HT1080 (cell line): Measurements from ENCODE around the gene SLC47A2. TPM values are rescaled to one million over a fixed set of nuclear protein-coding genes. Genes with fewer than 3 reads are reported as not detected.
"Not testable (repeated sequence)": the region's sequence is repeated elsewhere in the genome, so short reads cannot be mapped to it uniquely, and the experiment has no call there.

ENCODE experiments used
- DNase-seq: peaks from one replicate; pipeline ENCODE4 v3.0.0-alpha.2; 2015; ENCODE audit warnings: low read depth
- polyA plus RNA-seq, 2 experiments: library from polyadenylated mRNA; depleted of rRNA; stranded (reverse); fragments of >200 nt; gene quantifications; 2 replicates each; pipeline ENCODE4 v1.2.3, GENCODE V29; 2015
- total RNA-seq: library from RNA; depleted of rRNA; stranded (reverse); fragments of >200 nt; shearing (Covaris generic); gene quantifications from 2 replicates; pipeline ENCODE4 v1.2.3, GENCODE V29; 2014; rRNA removed

SLC47A2 gene, protein sequence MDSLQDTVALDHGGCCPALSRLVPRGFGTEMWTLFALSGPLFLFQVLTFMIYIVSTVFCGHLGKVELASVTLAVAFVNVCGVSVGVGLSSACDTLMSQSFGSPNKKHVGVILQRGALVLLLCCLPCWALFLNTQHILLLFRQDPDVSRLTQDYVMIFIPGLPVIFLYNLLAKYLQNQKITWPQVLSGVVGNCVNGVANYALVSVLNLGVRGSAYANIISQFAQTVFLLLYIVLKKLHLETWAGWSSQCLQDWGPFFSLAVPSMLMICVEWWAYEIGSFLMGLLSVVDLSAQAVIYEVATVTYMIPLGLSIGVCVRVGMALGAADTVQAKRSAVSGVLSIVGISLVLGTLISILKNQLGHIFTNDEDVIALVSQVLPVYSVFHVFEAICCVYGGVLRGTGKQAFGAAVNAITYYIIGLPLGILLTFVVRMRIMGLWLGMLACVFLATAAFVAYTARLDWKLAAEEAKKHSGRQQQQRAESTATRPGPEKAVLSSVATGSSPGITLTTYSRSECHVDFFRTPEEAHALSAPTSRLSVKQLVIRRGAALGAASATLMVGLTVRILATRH
- not detected in 2 replicates for total RNA-seq
- polyA plus RNA-seq (2015; cell fraction: cytosol; rRNA removed), result not detected in 2 replicates
- polyA plus RNA-seq (2015; cell fraction: nucleus; rRNA removed), result not detected in 2 replicates

DNA sequence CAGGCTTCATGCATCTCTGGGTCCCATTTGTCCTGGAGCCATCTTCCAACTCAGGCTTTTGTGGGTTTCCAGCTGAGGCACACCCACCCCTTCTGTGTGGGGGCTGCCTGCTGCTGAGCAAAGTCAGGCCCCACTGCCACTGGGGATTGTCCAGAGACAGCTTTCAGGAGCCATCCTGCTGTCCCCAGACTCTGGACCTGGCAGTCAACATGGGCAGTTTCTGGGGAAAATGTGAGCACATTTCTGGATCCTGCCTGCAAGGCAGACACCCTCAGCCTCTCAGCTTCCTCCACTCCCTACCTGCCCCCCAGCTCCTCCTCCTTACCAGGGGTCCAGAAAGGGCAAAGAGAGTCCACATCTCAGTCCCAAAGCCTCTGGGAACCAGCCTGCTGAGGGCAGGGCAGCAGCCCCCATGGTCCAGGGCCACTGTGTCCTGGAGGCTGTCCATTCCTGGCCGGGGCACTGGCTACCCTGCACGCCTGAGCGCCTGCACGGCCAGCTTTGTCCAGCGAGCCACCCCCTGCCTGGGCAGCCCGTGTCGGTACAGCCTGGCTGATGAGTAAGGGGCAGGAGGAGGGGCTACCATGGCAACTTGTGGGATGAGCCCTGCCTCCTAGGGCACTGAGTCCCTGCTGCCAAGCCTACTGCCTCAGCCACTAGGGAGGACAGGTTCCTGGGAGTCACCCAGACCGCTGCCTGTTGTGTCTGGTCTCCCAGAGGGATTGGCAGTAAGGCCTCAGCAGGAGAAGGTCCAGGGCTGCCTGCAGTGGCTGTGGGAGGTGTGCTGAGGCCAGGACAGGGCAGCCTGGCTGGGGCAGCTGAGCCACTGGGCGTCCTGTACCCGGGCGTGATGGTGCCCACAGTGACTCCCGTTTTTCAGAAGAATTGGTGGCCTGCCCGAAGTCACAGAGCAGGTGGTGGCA is at the start of gene SLC47A2:
TSS of gene SLC47A2 (minus strand) at position 477 of the 923 bp plus-strand sequence. CDS start at position 448, 29 bp downstream.
- DNase-seq, result no peak

DNA sequence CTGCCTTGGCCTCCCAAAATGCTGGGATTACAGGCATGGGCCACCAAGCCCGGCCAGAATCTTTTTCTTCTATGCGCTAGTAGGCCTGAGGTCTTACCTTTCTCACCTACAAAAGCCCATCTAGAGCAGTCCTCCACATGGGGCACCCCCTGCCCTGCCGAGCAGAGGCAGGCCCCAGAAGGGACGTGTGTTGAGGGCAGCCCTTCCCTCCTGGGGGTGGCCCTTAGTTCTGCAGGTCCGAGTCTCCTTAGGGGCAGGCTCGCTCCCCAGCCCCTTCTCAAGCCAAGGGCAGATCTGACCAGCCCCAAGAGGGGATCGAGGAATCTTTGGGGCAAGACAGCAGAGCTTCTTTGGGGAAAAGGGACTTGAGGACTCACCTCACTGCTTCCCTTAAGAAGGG is 49.6 kb upstream of the SLC47A2 start:
- no peak for DNase-seq

DNA sequence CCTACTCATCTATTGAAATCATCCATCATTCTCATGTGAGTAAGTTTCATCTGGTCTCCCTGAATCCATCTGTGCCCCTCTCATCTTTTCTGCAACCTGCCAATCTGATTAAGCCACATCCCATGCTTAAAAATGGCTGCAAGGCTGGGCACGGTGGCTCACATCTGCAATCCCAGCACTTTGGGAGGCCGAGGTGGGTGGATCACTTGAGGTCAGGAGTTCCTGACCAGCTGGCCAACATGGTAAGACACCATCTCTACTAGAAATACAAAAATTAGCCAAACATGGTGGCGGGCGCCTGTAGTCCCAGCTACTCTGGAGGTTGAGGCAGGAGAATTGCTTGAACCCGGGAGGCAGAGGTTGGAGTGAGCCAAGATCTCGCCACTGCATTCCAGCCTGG is 47.6 kb upstream of the SLC47A2 start:
- not testable (repeated sequence) for DNase-seq

DNA sequence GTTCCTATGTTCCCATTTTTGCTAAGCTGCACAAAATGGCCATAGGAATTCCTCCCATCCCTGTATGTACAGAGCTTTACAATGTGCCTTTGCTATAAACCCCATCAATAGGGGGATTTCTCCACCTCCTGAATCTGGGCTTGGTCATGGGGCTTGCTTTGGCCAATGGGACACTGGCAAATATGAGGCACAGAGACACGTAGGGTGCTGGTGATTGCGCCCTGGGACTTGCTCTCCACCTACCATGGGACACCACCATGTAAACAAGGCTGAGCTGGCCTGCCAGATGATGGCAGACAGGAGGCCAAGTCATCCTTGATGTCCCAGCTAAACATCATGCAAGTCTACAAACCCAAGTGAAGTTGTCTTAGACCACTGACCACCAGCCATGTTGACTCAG is 47.0 kb upstream of the SLC47A2 start:
- DNase-seq, result no peak

DNA sequence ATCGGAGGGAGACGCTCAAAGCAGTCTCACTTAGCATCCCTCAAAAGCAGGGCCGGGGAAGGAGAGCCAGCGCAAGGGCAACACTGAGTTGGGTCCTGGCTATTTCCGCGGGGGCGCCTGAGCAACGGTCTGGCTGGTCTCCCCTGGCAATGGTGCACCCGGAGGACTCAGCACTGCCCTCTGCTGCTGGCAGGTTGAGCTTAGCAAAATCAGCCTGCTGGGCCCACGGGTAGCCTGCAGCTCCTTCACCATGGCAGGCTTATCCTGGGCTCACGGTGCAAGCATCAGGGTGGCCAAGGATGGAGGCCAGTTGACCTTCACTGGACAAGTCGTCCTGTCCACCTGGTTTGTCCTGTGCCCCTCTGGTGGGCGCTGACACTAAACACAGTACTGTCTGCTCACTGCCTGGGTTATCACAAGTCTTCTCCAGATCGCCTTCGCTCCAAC is 46.2 kb upstream of the SLC47A2 start:
- peak; percentile 55 for DNase-seq

DNA sequence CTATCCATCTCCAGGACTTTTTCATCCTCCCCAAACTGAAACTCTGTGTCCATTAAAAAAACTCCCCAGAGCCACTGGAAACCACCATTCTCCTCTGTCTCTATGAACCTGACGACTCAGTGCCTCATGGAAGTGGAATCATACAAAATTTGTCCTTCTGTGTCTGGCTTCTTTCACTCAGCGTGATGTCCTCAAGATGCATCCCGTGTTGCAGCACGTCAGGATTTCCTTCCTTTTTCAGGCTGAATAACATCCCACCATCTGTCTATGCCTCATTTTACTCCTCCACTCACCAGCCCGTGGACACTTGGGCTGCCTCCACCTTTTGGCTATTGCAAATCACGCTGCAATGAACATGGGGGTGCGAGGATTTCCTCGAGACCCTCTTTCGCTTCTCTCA is 44.4 kb upstream of the SLC47A2 start:
- DNase-seq, result no peak

DNA sequence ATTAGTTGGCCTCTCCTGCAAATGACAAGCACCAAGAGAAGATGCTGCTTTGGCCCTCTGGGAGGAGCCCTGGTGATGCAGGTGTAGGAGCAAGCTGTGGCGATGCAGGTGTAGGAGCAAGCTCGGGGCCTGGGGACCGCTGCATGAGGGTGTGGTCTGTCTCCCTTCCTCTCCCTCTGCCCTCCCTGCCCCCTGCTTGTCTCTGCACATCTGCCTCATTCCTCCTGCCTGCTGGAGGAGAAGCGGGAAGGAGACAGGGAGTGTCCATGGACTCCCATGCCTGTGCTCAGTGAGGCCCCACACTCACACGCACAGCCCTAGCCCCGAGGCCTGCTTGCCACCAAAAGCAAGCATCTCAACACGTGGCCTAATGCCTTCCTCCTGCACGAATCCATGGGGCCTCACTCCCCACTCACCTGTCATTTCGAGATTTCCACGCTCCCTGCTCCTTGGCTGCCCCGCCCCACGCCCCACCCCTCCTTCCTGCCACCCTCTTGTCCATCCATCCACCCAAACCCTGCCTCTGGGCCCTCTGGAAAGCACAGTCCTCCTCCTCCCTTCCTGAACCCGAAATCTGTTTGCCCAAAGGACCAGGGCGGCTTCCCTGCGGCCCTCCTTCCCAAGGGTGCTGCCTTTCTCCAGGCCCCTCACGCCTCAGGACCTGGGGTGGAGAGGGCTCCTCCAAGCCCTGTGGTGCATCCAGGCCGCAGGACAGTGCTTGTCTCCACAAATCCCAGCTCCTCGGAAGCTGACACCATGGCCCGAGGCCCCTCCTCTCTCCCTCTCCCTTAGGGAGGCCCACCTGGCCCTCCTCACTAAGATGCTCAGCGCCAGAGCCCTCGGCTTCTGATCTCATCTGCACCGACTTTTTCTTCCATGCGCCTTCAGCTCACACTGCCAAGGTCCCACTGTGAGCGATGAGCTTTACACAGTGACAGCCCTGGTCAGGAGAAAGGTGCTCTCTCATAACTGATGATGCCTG is 43.5 kb upstream of the SLC47A2 start:
- DNase-seq, result no peak

DNA sequence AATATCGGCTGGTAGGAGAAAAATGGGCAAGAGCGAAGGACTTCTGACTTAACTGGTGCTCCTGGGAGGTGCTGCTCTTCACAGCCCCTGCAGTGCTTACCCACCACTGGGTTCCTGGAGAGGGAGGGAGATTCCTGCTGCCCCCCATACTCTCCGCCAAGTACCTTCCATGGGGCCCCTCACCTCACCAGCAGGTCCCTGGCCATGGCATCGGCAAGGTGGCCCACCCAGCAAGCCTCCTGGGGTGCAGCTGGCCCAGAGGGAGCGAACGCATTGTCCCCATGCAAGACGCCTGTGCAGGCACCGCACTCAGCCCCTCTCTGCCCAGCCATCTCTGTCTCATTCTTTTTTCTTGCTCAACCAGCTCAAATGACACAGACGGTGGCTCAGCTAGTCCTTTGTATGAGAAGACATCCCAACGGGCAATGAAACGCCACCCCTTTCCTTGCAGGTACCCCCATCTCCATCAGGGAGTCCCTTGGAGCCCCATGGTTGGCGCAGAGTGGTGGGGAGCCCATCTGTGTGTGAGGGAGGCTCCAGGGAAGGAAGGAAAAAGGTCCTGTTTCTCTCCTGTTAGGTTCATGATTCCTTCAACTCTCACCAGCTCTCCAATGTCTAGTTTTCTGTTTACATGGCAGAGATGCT is 41.3 kb upstream of the SLC47A2 start:
- DNase-seq, result no peak

DNA sequence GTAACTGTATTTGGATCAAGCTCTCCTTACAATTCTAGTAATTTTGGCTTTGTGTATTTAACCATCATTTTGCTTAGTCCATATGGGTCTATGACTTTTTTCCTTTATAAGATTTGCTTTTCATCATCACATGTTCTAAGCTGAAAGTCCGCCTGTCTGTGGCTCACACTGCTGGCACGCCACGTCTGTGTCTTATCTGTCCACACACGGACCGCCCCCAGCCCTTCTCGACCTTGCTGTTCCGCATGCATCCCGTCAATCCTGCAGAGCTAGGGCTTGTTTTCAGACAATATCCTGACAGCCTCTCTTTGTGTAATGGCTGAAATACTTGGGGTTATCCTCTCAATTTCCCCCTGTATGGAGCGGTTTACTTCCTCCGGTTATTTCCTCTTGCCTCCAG is 40.2 kb upstream of the SLC47A2 start:
- no peak for DNase-seq

DNA sequence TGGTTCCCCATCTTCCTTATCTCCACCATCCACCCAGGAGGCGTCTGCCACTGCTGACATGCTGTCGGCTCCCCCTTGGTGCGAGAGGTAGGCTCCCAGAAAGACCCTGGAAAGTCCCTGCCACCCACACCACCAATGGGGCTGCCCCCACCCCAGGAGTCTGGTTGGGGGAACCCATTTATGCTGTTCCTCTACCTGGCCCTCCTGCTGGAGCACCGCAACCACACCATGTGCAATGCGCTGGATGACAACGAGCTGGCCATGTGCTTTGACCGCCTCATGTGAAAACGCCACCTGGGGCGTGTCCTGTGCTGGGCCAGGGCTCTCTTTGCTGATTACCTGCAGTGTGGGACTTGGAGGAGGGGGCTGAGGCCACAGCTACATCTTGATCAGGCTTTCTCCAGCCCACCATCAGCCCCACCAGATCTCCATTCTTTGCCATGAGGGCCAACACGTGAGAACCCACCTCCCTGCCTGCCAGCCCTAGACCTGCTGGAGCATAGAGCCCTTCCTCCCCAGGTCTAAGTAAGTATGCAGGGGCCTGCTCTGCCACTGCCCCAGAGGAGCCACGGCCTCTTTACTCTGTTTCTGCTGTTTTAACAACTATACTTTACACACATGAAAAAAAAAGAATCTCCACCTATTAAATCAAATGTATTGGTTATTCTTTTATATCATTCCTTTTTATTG is 39.6 kb upstream of the SLC47A2 start:
- no peak for DNase-seq

DNA sequence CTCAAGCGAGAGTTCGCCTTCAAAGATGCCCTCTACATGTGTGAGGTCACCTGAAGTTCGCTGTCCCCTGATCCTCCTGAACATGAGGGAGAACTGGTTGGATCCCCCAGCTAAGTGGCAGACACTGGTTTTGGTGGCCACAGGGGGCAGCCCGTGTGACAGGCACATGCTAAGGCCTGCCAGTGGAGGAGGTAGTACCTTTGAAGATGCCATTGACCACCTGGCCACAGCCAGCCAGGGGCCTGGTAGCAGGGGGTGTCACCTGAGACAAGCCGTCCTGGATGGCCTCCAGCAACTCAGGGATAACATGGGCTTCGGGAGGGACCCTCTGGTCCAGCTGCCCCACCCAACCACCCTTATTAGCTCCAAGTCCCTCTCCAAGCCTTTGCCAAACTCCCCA is 39.0 kb upstream of the SLC47A2 start:
- no peak for DNase-seq

DNA sequence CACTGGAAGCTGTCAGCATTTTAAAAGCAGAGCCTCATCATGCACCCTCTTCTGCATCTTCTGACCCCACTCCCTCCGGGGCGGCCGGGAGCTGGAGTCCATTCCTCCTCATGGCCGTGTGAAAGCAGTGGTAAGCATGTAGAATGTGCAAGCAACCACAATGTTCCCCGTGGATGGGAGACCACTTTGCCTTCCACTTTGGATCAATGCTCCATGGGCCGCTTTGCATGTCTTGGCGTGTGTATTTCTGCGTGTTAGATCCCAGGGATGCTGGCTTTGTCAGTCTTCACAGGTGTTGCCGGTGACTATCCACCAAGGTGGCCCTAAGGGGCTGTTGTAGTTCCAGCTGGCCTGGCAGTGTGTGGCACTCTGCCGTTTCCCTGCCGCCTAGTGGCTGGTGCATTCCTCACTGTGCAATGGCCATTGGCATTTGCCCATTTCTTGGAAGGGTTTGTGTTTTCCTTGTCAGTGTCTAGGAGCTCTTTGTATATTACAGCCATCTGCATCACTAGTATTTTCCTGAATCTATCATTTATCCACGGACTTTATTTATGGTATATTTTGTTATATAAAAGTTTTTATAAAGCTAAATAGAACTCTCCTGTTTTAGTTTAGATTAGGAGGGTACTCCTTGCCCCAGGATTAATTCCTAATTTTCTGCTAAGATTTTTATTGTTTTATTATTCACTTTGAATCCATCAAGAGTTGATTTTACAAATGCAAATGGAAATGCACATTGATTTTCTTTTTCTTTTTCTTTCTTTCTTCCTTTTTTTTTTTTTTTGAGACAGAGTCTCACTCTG is 37.5 kb upstream of the SLC47A2 start:
- DNase-seq, result peak; percentile 62

DNA sequence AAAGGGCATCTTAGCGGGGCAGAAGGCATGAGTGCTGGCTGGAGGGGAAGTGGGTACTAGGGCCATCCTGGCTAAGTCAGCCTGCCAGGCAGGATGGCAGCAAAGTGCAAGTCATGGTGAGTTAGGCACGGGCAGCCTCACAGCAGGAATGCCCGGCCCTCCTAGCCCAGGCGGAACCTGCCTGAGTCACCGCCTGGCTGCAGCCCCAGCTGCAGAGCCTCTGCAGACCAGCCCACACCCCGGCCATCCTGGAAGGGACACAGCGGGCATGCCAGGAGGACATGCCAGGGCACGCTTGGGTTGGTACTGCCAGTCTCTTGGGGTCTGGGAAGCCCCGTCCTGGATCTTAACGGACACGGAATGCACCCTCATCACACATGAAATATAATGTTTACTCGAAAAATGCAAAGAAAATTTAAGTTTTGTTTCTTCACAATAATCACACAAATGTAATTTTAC is 36.7 kb upstream of the SLC47A2 start:
- peak; percentile 95 for DNase-seq

DNA sequence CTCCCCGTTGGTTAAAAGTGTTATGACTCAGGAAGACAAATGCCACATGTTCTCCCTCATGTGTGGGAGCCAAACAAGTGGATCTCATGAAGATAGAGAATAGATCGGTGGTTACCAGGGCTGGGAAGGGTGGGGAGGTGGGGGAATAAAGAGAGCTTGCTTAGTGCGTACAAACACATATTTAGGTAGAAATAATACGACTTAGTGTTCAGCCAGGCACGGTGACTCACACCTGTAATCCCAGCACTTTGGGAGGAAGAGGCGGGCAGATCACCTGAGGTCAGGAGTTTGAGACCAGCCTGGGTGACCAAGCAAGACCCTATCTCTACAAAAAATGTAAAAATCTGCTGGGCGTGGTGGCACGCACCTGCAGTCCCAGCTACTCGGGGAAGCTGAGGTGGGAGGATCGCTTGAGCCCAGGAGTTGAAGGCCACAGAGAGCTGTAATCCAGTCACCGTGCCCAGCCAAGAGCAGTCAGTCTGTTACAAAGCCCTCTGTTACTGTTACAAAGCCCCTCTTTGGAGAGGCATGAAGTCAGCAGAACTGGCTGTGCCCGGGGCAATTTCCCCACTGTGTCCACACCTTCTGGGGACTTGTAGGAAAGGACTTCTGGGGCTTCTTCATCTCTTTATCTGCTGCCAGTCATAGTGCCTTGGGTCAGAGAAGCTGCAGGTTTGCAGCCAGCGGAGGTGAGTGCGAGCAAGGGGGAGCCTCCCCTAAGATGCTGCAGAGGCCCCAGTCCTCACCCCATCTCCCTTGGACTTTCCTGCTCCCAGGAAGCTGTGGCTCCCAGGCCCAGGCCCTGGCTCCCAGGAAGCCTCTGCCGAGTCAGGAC is 36.0 kb upstream of the SLC47A2 start:
- peak; percentile 7 for DNase-seq

DNA sequence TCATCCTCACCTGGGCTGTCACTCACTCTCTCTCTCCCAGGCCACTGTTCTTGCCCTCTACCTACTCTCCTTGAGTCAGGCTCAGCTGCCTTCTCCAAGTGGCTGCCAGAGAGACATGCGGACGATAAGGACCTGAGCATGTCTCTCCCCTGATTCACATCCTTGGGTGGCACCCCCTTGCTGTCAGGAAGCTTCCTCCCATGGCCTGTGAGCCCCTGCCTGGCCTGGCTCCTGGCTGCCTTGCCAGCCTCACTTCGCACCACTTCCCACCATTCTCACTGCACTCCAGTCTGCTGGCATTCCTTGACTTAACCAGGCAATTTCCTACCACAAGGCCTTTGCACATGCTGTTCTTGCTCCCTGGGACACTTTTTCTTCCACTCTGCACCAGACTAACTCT is 34.5 kb upstream of the SLC47A2 start:
- DNase-seq, result peak; percentile 43

DNA sequence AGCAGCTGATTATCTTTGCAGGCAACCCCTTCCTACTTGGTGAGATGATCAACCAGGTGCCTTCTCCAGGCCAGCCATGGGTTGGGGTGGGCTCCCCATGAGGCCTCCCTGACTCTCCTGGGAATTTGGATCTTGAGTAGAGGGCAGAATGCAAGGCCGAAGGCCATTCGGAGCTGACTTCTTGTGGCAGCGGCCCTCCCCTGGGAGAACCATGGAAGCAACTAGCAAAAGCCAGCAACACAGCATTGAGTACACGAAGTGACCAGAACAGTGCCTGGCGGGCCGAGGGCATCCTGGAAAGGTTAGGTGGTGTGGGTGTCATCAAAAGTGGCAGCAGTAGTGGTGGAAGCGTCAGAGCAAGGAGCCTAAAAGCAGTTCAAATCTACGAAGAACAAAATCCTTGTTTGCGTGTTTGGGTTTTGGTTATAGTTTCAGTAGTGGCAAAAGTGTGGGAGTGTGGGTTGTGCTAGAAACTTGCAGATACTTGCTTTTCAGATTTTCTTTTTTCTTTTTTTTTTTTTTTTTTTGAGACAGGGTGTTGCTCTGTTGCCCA is 33.7 kb upstream of the SLC47A2 start:
- DNase-seq, result no peak

DNA sequence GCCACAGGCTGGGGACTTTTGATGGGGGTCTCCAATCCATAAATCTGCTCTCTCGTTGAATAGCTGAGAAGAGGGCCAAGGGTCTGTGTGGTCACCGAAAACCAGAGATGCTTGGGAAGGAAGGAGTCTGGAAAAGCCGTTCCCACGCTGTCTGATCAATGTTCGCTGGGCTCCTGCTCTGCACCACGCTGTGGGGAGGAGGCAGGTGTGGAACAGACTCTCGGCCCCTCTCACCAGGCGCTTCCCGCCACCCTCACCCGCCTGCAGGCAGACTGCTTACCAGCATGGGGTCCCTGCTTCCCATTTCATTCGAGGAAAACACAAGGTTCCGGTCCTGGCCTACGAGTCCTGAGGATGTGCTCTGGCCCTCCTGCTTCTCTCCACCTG is 32.4 kb upstream of the SLC47A2 start:
- no peak for DNase-seq
